ENCODE results near the gene APBA2. TPM values are rescaled to one million over a fixed set of nuclear protein-coding genes. Genes with fewer than 3 reads are reported as not detected.

Gene APBA2
- total RNA-seq, 2 experiments from 2014 or later = not detected

- CTCF ChIA-PET (ENCODE audit: unreplicated experiment) = interaction anchor here (0.6 kb wide), 1 partner anchor 615 kb away, joined by 3 read pairs; no protein-coding TSS in a partner anchor
- Histone ChIP-seq H3K4me2 (ENCODE audit: low read length) (no peak overlapping the region), H3K9me3 (ENCODE audit: low read length) (no peaks in the 10 kb centered on the region), H3K27ac (ENCODE audit: low read depth, low read length, poor library complexity, severe bottlenecking) (no peak overlapping the region), H2AFZ (ENCODE audit: low read length) (no peak overlapping the region), H4K20me1 (ENCODE audit: insufficient read depth, low read length) (no peaks in the 10 kb centered on the region), H3K4me3 (ENCODE audit: low read depth, low read length, poor library complexity, severe bottlenecking) (no peak overlapping the region), H3K36me3 (ENCODE audit: insufficient read depth, low read length) (no peaks in the 10 kb centered on the region), H3K79me2 (ENCODE audit: insufficient read depth, low read depth, low read length) (no peaks in the 10 kb centered on the region), H3K4me1 (ENCODE audit: insufficient read depth, low read length, poor library complexity, severe bottlenecking) (no peaks in the 10 kb centered on the region), H3K9me2 (ENCODE audit: insufficient read depth, low read length) (no peaks in the 10 kb centered on the region)
- POLR2A ChIA-PET = no interaction called here
- intact Hi-C loops (cut with micrococcal nuclease; ENCODE audit: unreplicated experiment) = no loop called here
- no peak for DNase-seq (ENCODE audit: low spot score)
- no TSS peak for BruUV-seq (replicated peaks)
- TF ChIP-seq CTCF (conservative IDR thresholded peaks at IDR 0.05; ENCODE audit: low read length) = no peak
- TF ChIP-seq EZH2phosphoT487 (IDR thresholded peaks at IDR 0.05; ENCODE audit: borderline replicate concordance, low read depth, low read length) = no peak
These were observed 91.7 kb downstream of the APBA2 start for GRCh38 chr15:28977377-28978010.

GRCh38 chr15:28978011-28978378 is 92.2 kb downstream of the APBA2 start:
- no peak overlapping the region for H3K4me2 ChIP-seq (ENCODE audit: low read length)
- ChIA-PET POLR2A (no interaction called here), CTCF (ENCODE audit: unreplicated experiment) (interaction anchor here (0.6 kb wide), 1 partner anchor 615 kb away, joined by 3 read pairs; no protein-coding TSS in a partner anchor)
- H3K9me2 ChIP-seq (ENCODE audit: insufficient read depth, low read length) = no peaks in the 10 kb centered on the region
- H3K4me3 ChIP-seq (ENCODE audit: low read depth, low read length, poor library complexity, severe bottlenecking) = no peak overlapping the region
- no peaks in the 10 kb centered on the region for H3K4me1 ChIP-seq (ENCODE audit: insufficient read depth, low read length, poor library complexity, severe bottlenecking)
- H3K27ac ChIP-seq (ENCODE audit: low read depth, low read length, poor library complexity, severe bottlenecking) = no peak overlapping the region
- BruUV-seq (replicated peaks) = no TSS peak
- no peaks in the 10 kb centered on the region for H3K36me3 ChIP-seq (ENCODE audit: insufficient read depth, low read length)
- TF ChIP-seq EZH2phosphoT487 (IDR thresholded peaks at IDR 0.05; ENCODE audit: borderline replicate concordance, low read depth, low read length) (no peak), CTCF (conservative IDR thresholded peaks at IDR 0.05; ENCODE audit: low read length) (no peak)
- H2AFZ ChIP-seq (ENCODE audit: low read length) = no peak overlapping the region
- H3K79me2 ChIP-seq (ENCODE audit: insufficient read depth, low read depth, low read length) = no peaks in the 10 kb centered on the region
- intact Hi-C loops (cut with micrococcal nuclease; ENCODE audit: unreplicated experiment) = no loop called here
- H3K9me3 ChIP-seq (ENCODE audit: low read length) = no peaks in the 10 kb centered on the region
- H4K20me1 ChIP-seq (ENCODE audit: insufficient read depth, low read length) = no peaks in the 10 kb centered on the region
- DNase-seq (ENCODE audit: low spot score) = no peak

- no peak for DNase-seq (ENCODE audit: low spot score)
- Histone ChIP-seq H3K36me3 (ENCODE audit: insufficient read depth, low read length) (no peaks in the 10 kb centered on the region), H3K4me1 (ENCODE audit: insufficient read depth, low read length, poor library complexity, severe bottlenecking) (no peaks in the 10 kb centered on the region), H3K4me2 (ENCODE audit: low read length) (no peak overlapping the region), H4K20me1 (ENCODE audit: insufficient read depth, low read length) (no peaks in the 10 kb centered on the region), H3K9me3 (ENCODE audit: low read length) (no peaks in the 10 kb centered on the region), H3K9me2 (ENCODE audit: insufficient read depth, low read length) (no peaks in the 10 kb centered on the region), H2AFZ (ENCODE audit: low read length) (no peak overlapping the region), H3K79me2 (ENCODE audit: insufficient read depth, low read depth, low read length) (no peaks in the 10 kb centered on the region), H3K27ac (ENCODE audit: low read depth, low read length, poor library complexity, severe bottlenecking) (no peak overlapping the region), H3K4me3 (ENCODE audit: low read depth, low read length, poor library complexity, severe bottlenecking) (no peak overlapping the region)
- ChIA-PET CTCF (ENCODE audit: unreplicated experiment) (no interaction called here), POLR2A (interaction anchor here (0.5 kb wide), 1 partner anchor 434 kb away, joined by 3 read pairs; no protein-coding TSS in a partner anchor)
- intact Hi-C loops (cut with micrococcal nuclease; ENCODE audit: unreplicated experiment) = no loop called here
- no TSS peak for BruUV-seq (replicated peaks)
- TF ChIP-seq CTCF (conservative IDR thresholded peaks at IDR 0.05; ENCODE audit: low read length) = no peak
- TF ChIP-seq EZH2phosphoT487 (IDR thresholded peaks at IDR 0.05; ENCODE audit: borderline replicate concordance, low read depth, low read length) = no peak
These were observed 92.9 kb downstream of the APBA2 start for GRCh38 chr15:28978661-28979060.

Data from OCI-LY7 (cell line).